Endothelial cell of umbilical vein (primary cell): Measurements from ENCODE around the gene DPH1.
"Not testable (repeated sequence)": the region's sequence is repeated elsewhere in the genome, so short reads cannot be mapped to it uniquely, and the experiment has no call there.

Experiments used
- EZH2 ChIP-seq: IDR thresholded peaks from 2 replicates; pipeline ENCODE4 v1.6.1; 2012; ENCODE audit warnings: borderline replicate concordance, low read depth, mild to moderate bottlenecking, moderate library complexity, low read length, inconsistent platforms; ENCODE audit not compliant: severe bottlenecking
- JUN ChIP-seq: IDR thresholded peaks from 2 replicates; pipeline ENCODE4 v1.6.1; 2011; ENCODE audit warnings: borderline replicate concordance, low read depth; ENCODE audit not compliant: insufficient read length, insufficient read depth
- POLR2A ChIP-seq: IDR thresholded peaks from 2 replicates; pipeline ENCODE4 v1.6.1; 2012; ENCODE audit warnings: low read depth, mild to moderate bottlenecking, control low read depth, low read length
- POLR2AphosphoS5 ChIP-seq: IDR thresholded peaks from 2 replicates; pipeline ENCODE4 v1.6.1; 2012; ENCODE audit warnings: low read depth, mild to moderate bottlenecking, control low read depth, low read length, moderate library complexity; ENCODE audit not compliant: insufficient read depth
- TF ChIP-seq, protein P1 (sequence below), 2 donors: IDR thresholded peaks; 1 replicate in 1 of 2; 2 replicates in 1 of 2; pipeline ENCODE4 v1.5.1; 2011; ENCODE audit warnings: low read length in 2 of 2, mild to moderate bottlenecking in 2 of 2, moderate library complexity in 2 of 2, control low read depth in 1 of 2, inconsistent platforms in 1 of 2, low read depth in 1 of 2; ENCODE audit not compliant: insufficient read depth in 1 of 2; ENCODE audit errors: extremely low read depth in 1 of 2

DNA sequence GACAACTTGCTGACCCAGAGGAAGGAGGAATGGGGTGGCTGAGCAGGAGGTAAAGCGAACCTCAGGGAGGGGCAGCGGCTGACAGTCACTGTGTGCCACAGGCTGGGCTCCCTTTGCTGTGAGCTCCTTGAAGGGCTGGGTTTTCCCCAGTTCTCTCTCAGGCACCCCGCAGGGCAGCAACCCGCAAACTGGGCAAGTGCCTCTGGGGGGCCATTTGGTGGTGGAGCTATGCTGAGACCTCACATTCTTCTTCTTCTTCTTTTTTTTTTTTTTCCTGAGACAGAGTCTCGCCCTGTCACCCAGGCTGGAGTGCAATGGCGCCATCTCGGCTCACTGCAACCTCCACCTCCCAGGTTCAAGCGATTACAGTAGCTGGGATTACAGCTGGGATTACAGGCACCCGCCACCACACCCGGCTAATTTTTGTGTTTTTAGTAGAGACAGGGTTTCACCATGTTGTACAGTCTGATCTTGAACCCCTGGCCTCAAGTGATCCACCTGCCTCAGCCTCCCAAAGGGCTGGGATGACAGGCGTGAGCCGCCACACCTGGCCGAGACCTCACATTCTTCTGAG lies 47.1 kb upstream of the DPH1 start:
- TF ChIP-seq, protein P1, sequence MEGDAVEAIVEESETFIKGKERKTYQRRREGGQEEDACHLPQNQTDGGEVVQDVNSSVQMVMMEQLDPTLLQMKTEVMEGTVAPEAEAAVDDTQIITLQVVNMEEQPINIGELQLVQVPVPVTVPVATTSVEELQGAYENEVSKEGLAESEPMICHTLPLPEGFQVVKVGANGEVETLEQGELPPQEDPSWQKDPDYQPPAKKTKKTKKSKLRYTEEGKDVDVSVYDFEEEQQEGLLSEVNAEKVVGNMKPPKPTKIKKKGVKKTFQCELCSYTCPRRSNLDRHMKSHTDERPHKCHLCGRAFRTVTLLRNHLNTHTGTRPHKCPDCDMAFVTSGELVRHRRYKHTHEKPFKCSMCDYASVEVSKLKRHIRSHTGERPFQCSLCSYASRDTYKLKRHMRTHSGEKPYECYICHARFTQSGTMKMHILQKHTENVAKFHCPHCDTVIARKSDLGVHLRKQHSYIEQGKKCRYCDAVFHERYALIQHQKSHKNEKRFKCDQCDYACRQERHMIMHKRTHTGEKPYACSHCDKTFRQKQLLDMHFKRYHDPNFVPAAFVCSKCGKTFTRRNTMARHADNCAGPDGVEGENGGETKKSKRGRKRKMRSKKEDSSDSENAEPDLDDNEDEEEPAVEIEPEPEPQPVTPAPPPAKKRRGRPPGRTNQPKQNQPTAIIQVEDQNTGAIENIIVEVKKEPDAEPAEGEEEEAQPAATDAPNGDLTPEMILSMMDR (IDR thresholded peaks at IDR 0.05; ENCODE audit: extremely low read depth in 1 of 2, insufficient read depth in 1 of 2, low read depth in 1 of 2, low read length in 2 of 2), result not testable (repeated sequence)
- not testable (repeated sequence) for TF ChIP-seq EZH2, JUN, POLR2A, POLR2AphosphoS5
